EL (cell line): ENCODE data around the gene SPAG4.

Experiments used
- DNase-seq: peaks from one replicate; pipeline ENCODE4 v3.0.0-alpha.2; 2016

SPAG4 gene

GRCh38 chr20:35615667-35616464, at the start of gene SPAG4:
SPAG4 (plus strand) TSS chr20:35615829; CDS start chr20:35616004, 175 bp downstream.
- no peak for DNase-seq

DNA sequence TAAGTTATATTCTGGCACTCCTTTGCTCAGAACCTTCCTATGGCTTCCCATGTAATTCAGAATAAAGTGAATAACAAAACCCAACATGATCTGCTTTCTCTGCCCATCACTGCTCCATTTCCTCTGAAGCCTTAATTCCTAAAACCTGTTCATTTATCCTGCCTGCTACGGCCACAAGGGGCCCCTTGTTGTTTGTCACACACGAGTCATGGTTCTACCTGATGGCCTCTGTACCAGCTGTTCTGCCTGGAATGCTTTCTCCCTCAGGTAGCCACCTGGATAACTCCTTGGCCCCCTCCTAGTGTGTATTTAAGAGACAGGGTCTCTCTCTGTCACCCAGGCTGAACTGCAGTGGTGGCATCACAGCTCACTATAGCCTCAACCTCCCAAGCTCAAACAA, 47.0 kb upstream of the SPAG4 start:
- no peak for DNase-seq

- no peak for DNase-seq
Measured at GRCh38 chr20:35571555-35571954, 44.1 kb upstream of the SPAG4 start.

- DNase-seq, result no peak
Measured at GRCh38 chr20:35572838-35573237, 42.8 kb upstream of the SPAG4 start.

DNA sequence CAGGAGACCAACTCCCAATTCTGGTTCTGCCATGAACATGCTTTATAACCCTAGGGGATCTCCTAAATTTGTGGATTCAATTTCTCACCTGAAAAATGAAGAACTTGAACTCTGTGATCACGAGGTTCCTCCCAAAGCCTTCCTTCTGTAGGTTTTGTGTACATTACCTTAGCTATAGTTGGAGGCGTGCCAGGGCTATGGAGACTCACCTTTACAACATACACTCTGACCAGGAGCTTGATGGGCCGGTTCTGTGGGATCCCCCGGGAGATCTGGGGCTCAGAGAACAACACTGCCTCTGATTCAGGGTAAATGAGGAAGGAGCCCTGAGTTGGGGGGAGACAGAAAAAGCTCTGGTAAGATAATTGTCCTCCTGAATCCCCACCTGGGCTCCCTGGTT, 39.7 kb upstream of the SPAG4 start:
- DNase-seq, result no peak

- DNase-seq, result no peak
Measured at GRCh38 chr20:35576816-35577215, 38.8 kb upstream of the SPAG4 start.

GRCh38 chr20:35578469-35578868, 37.2 kb upstream of the SPAG4 start:
- no peak for DNase-seq

DNA sequence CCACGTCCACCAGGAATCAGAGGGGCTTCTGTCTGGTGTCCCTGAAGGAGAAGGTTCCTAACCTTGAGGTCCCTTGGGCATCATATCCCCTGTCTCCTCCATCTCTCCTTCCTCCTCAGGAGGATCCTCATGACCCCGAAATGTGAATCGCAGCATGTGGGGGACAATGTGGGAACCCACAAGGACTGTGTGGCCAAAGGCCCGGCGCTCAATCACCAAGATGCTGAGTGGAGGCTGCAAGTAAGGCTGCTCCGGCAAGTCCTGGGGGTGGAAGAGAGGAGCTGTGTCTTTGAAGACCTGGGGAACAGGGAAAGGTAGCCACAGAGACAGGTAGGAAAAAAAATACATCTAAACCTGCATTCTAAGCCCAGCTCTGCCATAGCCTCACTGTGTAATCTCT, 36.4 kb upstream of the SPAG4 start:
- no peak for DNase-seq

- no peak for DNase-seq
Measured at GRCh38 chr20:35582131-35582530, 33.5 kb upstream of the SPAG4 start.

DNA sequence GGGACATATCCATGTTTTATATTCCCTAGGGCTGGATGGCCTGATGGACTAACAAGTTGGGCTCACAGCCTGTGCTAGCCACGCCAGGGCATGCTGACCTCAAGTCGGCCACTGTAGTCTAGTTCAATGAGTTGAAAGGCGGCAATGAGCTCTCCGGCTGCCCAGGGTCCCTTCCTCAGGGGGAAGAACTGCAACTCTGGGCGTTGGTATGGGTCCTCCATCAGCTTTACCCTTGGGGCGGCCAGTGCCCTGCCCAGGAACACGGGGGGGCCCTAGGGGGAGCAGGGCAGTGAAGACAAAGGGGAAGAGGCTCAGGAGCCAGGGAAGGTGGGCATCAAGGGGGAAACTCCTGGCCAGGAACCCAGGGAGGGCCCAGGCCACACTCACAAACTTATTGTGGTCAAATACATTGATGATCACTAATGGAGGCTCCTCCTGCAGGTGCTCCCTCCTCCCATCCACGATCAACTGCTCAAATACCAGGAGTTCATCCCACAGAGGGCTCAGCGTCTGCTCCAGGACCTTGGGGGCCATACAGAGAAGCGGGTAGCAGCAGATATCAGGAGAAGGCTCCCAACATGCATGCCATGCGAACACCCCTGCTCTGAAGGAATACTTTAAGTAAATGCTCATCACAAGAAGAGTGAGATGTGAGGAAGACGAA, 32.8 kb upstream of the SPAG4 start:
- no peak for DNase-seq

DNA sequence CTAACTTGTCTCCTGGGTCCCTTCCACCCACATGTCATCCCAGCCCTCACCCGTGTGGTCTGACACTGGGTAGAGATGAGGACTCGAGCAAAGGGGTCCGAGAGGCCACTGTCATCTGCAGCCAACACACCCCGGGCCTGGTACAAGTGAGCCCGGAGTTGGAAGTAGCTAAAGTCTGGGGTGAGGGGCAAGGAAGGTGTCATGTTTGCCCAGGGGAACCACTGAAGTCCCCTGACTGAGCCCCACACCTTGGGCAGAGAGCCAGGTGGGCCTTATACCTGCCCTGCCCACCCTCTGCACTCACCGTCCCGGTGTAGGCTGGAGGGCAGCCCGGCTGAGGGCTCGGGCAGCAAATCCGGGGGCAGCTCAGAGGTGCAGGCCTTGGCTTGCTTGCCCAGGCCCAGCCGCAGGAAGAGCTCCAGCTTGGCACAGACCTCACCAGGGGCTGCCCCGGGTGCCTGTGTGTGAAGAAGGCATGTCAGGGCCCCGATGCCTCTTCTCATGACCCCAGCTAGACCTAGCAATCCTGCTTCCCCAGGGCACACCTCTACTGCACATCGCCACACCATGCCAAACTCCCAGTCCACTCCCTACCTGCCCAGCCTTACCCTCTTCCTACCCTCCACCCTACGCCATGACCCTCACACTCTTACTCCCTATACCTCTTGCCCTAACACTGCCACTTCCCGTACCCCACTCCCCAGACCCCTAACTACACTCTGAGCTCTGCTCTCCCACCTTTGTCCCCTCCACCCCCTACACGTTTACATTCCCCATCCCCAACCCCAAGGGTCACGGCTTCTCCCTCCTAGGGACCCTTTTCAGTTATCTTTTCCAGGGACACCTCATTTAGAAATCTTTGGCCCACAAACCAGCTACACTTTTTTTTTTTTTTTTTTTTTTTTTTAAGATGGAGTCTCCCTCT, 31.7 kb upstream of the SPAG4 start:
- DNase-seq, result no peak

- no peak for DNase-seq
Measured at GRCh38 chr20:35586751-35587425, 28.7 kb upstream of the SPAG4 start.

- DNase-seq, result no peak
Measured at GRCh38 chr20:35587436-35587835, 28.2 kb upstream of the SPAG4 start.

DNA sequence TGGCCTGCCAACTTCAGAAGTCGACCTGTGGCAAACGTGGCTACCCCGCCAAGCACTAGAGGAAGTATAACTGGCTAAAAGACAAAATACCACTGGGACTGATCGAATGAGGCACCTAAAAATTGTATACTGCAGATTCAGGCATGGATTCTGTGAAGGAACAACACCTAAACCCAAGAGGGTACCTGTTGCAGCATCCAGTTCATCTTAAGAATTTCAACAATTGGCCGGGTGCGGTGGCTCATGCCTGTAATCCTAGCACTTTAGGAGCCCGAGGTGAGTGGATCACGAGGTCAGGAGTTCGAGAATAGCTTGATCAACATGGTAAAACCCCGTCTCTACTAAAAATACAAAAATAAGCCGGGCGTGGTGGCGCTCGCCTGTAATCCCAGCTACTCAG, 27.2 kb upstream of the SPAG4 start:
- no peak for DNase-seq

- DNase-seq, result no peak
Measured at GRCh38 chr20:35592339-35592974, 23.2 kb upstream of the SPAG4 start.

GRCh38 chr20:35595456-35595855, 20.2 kb upstream of the SPAG4 start:
- DNase-seq, result no peak

- no peak for DNase-seq
Measured at GRCh38 chr20:35595901-35596300, 19.7 kb upstream of the SPAG4 start.

DNA sequence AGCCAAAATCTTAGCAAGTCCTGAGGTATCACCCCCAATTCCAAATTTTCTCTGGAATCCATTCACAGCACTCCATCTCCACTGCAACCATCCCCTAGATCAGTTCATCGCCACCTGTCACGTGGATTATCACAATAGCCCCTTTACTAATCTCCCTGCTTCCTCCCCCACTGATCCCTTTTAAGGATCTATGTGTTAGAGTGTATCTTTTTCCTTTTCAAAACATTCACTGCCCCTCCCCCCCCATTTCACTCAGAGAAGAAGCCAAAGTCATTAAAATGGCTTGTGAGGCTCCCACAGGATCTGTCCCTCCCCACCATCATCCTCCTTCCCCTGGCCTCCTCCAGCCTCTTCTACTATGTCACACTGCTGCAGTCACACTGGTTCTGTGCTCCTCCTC, 18.4 kb upstream of the SPAG4 start:
- DNase-seq, result no peak

DNA sequence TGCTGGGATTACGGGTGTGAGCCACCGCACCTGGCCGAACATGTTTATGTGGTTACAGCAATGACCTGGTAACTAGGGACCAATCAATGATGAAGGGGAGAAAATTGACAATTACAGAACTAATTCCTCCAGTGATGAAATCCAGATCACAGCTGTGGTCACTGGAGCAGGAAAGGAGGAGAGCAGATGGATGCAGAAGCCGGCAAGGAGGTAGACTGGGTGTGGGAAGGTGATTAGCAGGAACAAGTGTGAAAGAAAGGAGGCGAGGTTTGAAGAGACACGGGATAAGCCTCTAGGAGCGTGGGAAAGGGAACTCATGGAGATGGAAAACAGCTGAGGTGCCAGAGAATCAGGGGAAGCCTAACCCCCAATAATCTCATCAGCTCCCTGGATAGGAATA, 17.2 kb upstream of the SPAG4 start:
- DNase-seq, result no peak

GRCh38 chr20:35598899-35599775, 16.5 kb upstream of the SPAG4 start:
- no peak for DNase-seq

DNA sequence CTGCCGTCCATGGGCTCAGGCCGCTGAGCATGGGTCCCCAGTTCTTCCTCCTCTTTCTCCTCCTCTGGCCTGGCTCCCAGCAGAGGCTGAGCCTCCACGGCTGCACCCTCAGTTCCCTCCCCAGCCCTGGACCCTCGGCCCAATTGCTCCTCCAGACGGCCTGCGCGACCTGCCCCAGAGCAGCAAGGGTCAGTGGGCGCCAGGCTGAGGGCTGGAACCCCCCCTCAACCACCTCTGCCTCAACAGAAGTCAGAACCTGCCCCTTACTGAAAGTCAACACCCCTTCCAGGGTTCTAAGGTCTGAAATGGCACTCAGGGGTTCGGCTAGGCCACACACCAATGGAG, 15.9 kb upstream of the SPAG4 start:
- DNase-seq, result no peak
